B cell (primary cell): ENCODE measurements around the gene MTUS2. TPM values are rescaled to one million over a fixed set of nuclear protein-coding genes. Genes with fewer than 3 reads are reported as not detected.

Source experiments
- ATAC-seq: fragments of 200-7000 bp; cut with Tn5 transposase; one replicate; pipeline ENCODE4 v1.10.0; 2021; ENCODE audit warnings: low read depth, mild to moderate bottlenecking, moderate number of reproducible peaks, moderate library complexity
- CTCF ChIA-PET: fragments of 350-600 bp; sonication (Branson Sonifier 250); formaldehyde crosslinking; loops from one replicate; lab custom pipeline; 2021; ENCODE audit warnings: antibody characterized with exemption, inconsistent platforms; lab: Charles Lee
- POLR2A ChIA-PET: fragments of 350-600 bp; sonication (Branson Sonifier 250); formaldehyde crosslinking; loops from one replicate; lab custom pipeline; 2021; ENCODE audit warnings: antibody characterized with exemption; lab: Charles Lee
- DNase-seq: peaks from one replicate; pipeline ENCODE4 v3.0.0; 2013
- H2AFZ ChIP-seq: 2 replicates; pipeline ENCODE4 v1.6.1; 2012; ENCODE audit warnings: mild to moderate bottlenecking, low read depth, low read length; ENCODE audit not compliant: insufficient read depth, poor library complexity, severe bottlenecking
- H3K27ac ChIP-seq, 2 donors: 1 replicate in 1 of 2; 2 replicates in 1 of 2; pipeline ENCODE4 v1.5.1; 2012 to 2013; ENCODE audit warnings: low read length in 2 of 2, mild to moderate bottlenecking in 2 of 2, moderate library complexity in 1 of 2
- H3K27me3 ChIP-seq, 4 experiments: fragments of 200-600 bp in 1 of 4; sonication (generic) in 1 of 4; replicated peaks in 1 of 4; 1 replicate in 2 of 4; 2 replicates in 2 of 4; pipeline versions ENCODE4 v1.6.1 to v1.7.0; 2013 to 2016; ENCODE audit warnings: low read length in 3 of 4, mild to moderate bottlenecking in 2 of 4, mixed read lengths in 1 of 4, moderate library complexity in 1 of 4; ENCODE audit not compliant: insufficient read depth in 4 of 4, control insufficient read depth in 3 of 4; ENCODE audit errors: control extremely low read depth in 1 of 4
- H3K36me3 ChIP-seq, 2 experiments: replicated peaks in 1 of 2; 1 replicate in 1 of 2; 2 replicates in 1 of 2; pipeline versions ENCODE4 v1.6.1 to v1.7.1; 2013; ENCODE audit warnings: low read length in 1 of 2; ENCODE audit not compliant: insufficient read depth in 2 of 2, control insufficient read depth in 1 of 2; ENCODE audit errors: control extremely low read depth in 1 of 2, extremely low read depth in 1 of 2
- H3K4me1 ChIP-seq, 2 donors: fragments of 200-600 bp in 1 of 2; sonication (generic) in 1 of 2; 1 replicate in 1 of 2; 2 replicates in 1 of 2; pipeline versions ENCODE4 v1.5.1 to v1.6.1; 2013 to 2017; ENCODE audit warnings: low read length in 2 of 2; ENCODE audit not compliant: control insufficient read depth in 2 of 2, insufficient read depth in 2 of 2
- H3K4me2 ChIP-seq: replicated peaks from 2 replicates; pipeline ENCODE3; 2012; ENCODE audit warnings: mild to moderate bottlenecking, low read depth, low read length; ENCODE audit not compliant: poor library complexity, severe bottlenecking
- H3K4me3 ChIP-seq, 5 experiments: fragments of 200-600 bp in 1 of 5; sonication (generic) in 1 of 5; 1 replicate in 3 of 5; 2 replicates in 2 of 5; pipeline versions ENCODE4 v1.5.1 to v1.7.0; 2011 to 2016; ENCODE audit warnings: low read length in 4 of 5, mild to moderate bottlenecking in 4 of 5, low read depth in 2 of 5, control low read depth in 1 of 5, moderate library complexity in 1 of 5; ENCODE audit not compliant: insufficient read depth in 1 of 5; ENCODE audit errors: control extremely low read depth in 1 of 5, extremely low read depth in 1 of 5
- H3K79me2 ChIP-seq: fragments of 200-600 bp; sonication (generic); one replicate; pipeline ENCODE4 v1.6.0; 2016; ENCODE audit warnings: low read length; ENCODE audit not compliant: control insufficient read depth, insufficient read depth
- H3K9ac ChIP-seq: fragments of 200-600 bp; sonication (generic); 2 replicates; pipeline ENCODE4 v1.6.1; 2017; ENCODE audit warnings: mild to moderate bottlenecking, low read length, moderate library complexity
- H3K9me3 ChIP-seq, 3 donors: one replicate each; pipeline versions ENCODE4 v1.6.1 to v1.7.1; 2013; ENCODE audit warnings: low read length in 2 of 3; ENCODE audit not compliant: control insufficient read depth in 2 of 3, insufficient read depth in 1 of 3; ENCODE audit errors: control extremely low read depth in 1 of 3
- H4K20me1 ChIP-seq: 2 replicates; pipeline ENCODE4 v1.6.0; 2012; ENCODE audit warnings: mild to moderate bottlenecking, low read length; ENCODE audit not compliant: insufficient read depth, control insufficient read depth, poor library complexity, severe bottlenecking
- H3K27ac Mint-ChIP-seq: one replicate; pipeline ENCODE4 v1.8.0; 2021; ENCODE audit warnings: mixed read lengths
- H3K27me3 Mint-ChIP-seq: one replicate; pipeline ENCODE4 v1.8.0; 2021; ENCODE audit warnings: mixed read lengths
- H3K4me1 Mint-ChIP-seq: one replicate; pipeline ENCODE4 v1.8.0; 2021; ENCODE audit warnings: mixed read lengths
- H3K4me3 Mint-ChIP-seq: one replicate; pipeline ENCODE4 v1.8.0; 2021; ENCODE audit warnings: mixed read lengths
- H3K9me3 Mint-ChIP-seq: one replicate; pipeline ENCODE4 v1.8.0; 2022; ENCODE audit warnings: mixed read lengths; ENCODE audit not compliant: insufficient read depth
- EZH2 ChIP-seq: IDR thresholded peaks from 2 replicates; pipeline ENCODE4 v1.6.1; 2012; ENCODE audit warnings: borderline replicate concordance, low read depth, mild to moderate bottlenecking, moderate library complexity, low read length; ENCODE audit not compliant: insufficient read depth, poor library complexity, severe bottlenecking
- WGBS: methylation state at CpG from one replicate; pipeline ENCODE4 v1.1.5; 2013; ENCODE audit warnings: missing lambda C conversion rate; ENCODE audit not compliant: insufficient coverage; 5-methylcytosine and 5-hydroxymethylcytosine counted together
- intact Hi-C: fragments of 100-400 bp; cut with micrococcal nuclease; formaldehyde crosslinking; loops from one replicate; pipeline ENCODE4 v1.10.0; 2022
- polyA plus RNA-seq: library from polyadenylated mRNA; depleted of rRNA; stranded (reverse); fragments of >200 nt; gene quantifications from 2 replicates; pipeline ENCODE4 v1.2.3, GENCODE V29; 2012
- total RNA-seq, 2 donors: library from RNA; stranded (reverse); fragments of 120-200 nt in 1 of 2; gene quantifications; 1 replicate in 1 of 2; 2 replicates in 1 of 2; pipeline versions ENCODE4 v1.2.3 to v1.2.4, GENCODE V29; 2013 to 2022
- TF ChIP-seq, protein P1 (sequence below): fragments of 200-600 bp; IDR thresholded peaks from one replicate; pipeline ENCODE4 v1.8.0; 2022; ENCODE audit warnings: antibody characterized with exemption, mild to moderate bottlenecking

MTUS2 gene
- total and polyA plus RNA-seq, 2 donors (not counting 1 experiment from before 2014, with no cell fraction given) = 0.12 TPM; not detected in 1

DNA sequence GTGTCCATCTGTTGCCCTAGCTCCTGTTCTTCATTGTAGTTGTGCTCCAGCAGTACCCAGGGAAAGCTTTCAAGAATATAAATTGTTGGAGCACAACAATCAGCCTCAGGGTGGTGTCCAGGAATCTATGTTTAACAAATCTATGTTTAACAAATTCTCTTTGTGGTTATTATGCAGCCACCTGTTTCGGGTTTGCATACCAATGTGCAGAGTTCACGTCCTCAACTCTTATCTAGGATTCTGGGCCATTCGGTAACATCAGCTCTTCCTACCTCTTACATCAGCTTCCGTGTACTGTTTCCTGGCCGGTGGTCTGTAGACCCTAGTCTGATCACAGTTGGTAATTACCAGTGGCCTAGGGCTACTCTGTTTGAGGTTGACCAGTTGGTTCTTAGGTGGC, 17.0 kb downstream of the MTUS2 start:
- Histone ChIP-seq H3K36me3 (no peaks in the 10 kb centered on the region), H4K20me1 (no peaks in the 10 kb centered on the region), H3K4me1 (no peaks in the 10 kb centered on the region), H3K9me3 (no peaks in the 10 kb centered on the region), H3K27ac (no peak overlapping the region), H3K9ac (no peak overlapping the region), H3K79me2 (no peaks in the 10 kb centered on the region), H3K4me2 (no peak overlapping the region), H3K4me3 (no peak overlapping the region), H2AFZ (no peak overlapping the region), H3K27me3 (peaks cover 0 to 10% (median 2%) of the 10 kb centered on the region in 4 experiments)
- WGBS = 70% methylated on average over 4 of the region's 5 CpGs
- intact Hi-C loops = no loop called here
- ChIA-PET CTCF (no interaction called here), POLR2A (no interaction called here)
- DNase-seq = no peak
- peaks cover 10% of the 10 kb centered on the region for H3K27me3 Mint-ChIP-seq
- H3K9me3 Mint-ChIP-seq = no peaks in the 10 kb centered on the region
- no peak for ATAC-seq
- H3K27ac Mint-ChIP-seq = no peak overlapping the region
- no peak overlapping the region for H3K4me3 Mint-ChIP-seq
- no peak for TF ChIP-seq EZH2
- TF ChIP-seq, protein P1, sequence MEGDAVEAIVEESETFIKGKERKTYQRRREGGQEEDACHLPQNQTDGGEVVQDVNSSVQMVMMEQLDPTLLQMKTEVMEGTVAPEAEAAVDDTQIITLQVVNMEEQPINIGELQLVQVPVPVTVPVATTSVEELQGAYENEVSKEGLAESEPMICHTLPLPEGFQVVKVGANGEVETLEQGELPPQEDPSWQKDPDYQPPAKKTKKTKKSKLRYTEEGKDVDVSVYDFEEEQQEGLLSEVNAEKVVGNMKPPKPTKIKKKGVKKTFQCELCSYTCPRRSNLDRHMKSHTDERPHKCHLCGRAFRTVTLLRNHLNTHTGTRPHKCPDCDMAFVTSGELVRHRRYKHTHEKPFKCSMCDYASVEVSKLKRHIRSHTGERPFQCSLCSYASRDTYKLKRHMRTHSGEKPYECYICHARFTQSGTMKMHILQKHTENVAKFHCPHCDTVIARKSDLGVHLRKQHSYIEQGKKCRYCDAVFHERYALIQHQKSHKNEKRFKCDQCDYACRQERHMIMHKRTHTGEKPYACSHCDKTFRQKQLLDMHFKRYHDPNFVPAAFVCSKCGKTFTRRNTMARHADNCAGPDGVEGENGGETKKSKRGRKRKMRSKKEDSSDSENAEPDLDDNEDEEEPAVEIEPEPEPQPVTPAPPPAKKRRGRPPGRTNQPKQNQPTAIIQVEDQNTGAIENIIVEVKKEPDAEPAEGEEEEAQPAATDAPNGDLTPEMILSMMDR = no peak
- no peaks in the 10 kb centered on the region for H3K4me1 Mint-ChIP-seq

DNA sequence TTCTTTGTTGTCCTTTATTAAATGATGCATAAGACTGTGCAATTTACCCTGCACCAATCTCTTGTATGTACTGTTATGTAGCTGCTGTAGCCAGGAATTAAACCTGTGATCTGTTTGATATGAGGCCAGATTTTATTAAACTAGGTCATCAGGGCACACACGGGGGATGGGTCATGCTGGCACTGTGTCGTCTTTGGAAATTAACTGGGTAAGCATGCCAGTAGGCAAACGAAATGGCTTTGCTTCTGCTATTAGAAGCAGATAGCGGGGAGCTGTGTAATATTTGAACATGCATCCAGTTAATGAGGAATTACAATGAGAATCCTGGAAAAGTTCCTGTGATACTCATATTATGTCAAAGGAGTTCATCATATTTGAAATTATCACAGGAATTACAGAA, 23.5 kb downstream of the MTUS2 start:
- Histone ChIP-seq H3K27me3 (peaks cover 0 to 2% (median under 1%) of the 10 kb centered on the region in 4 experiments), H3K4me3 (no peak overlapping the region), H3K36me3 (no peaks in the 10 kb centered on the region), H3K27ac (no peak overlapping the region), H3K79me2 (no peaks in the 10 kb centered on the region), H3K4me2 (no peak overlapping the region), H3K9ac (no peak overlapping the region), H2AFZ (no peak overlapping the region), H3K4me1 (no peaks in the 10 kb centered on the region), H4K20me1 (no peaks in the 10 kb centered on the region), H3K9me3 (no peaks in the 10 kb centered on the region)
- intact Hi-C loops = no loop called here
- H3K4me1 Mint-ChIP-seq = no peaks in the 10 kb centered on the region
- ATAC-seq = no peak
- no peak overlapping the region for H3K4me3 Mint-ChIP-seq
- DNase-seq = no peak
- TF ChIP-seq, protein P1 = no peak
- TF ChIP-seq EZH2 = no peak
- ChIA-PET CTCF (interaction anchor here (0.6 to 0.7 kb wide), 2 partner anchors 47 to 521 kb away, joined by 3 read pairs; no protein-coding TSS in a partner anchor), POLR2A (no interaction called here)
- 93% methylated on average over 3 of the region's 4 CpGs for WGBS
- no peak overlapping the region for H3K27ac Mint-ChIP-seq
- peaks cover 17% of the 10 kb centered on the region for H3K27me3 Mint-ChIP-seq
- no peaks in the 10 kb centered on the region for H3K9me3 Mint-ChIP-seq
